Measurements from ENCODE around the gene MDN1.

Gene MDN1

GRCh38 chr6:89716532-89716931 lies 103.1 kb downstream of the MDN1 start:
- no peak for DNase-seq (ENCODE audit: low read depth)
- TF ChIP-seq, protein P1, sequence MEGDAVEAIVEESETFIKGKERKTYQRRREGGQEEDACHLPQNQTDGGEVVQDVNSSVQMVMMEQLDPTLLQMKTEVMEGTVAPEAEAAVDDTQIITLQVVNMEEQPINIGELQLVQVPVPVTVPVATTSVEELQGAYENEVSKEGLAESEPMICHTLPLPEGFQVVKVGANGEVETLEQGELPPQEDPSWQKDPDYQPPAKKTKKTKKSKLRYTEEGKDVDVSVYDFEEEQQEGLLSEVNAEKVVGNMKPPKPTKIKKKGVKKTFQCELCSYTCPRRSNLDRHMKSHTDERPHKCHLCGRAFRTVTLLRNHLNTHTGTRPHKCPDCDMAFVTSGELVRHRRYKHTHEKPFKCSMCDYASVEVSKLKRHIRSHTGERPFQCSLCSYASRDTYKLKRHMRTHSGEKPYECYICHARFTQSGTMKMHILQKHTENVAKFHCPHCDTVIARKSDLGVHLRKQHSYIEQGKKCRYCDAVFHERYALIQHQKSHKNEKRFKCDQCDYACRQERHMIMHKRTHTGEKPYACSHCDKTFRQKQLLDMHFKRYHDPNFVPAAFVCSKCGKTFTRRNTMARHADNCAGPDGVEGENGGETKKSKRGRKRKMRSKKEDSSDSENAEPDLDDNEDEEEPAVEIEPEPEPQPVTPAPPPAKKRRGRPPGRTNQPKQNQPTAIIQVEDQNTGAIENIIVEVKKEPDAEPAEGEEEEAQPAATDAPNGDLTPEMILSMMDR (conservative IDR thresholded peaks at IDR 0.05; ENCODE audit: low read length), result no peak
- no peak overlapping the region for H3K4me3 ChIP-seq (ENCODE audit: low read length)

DNA sequence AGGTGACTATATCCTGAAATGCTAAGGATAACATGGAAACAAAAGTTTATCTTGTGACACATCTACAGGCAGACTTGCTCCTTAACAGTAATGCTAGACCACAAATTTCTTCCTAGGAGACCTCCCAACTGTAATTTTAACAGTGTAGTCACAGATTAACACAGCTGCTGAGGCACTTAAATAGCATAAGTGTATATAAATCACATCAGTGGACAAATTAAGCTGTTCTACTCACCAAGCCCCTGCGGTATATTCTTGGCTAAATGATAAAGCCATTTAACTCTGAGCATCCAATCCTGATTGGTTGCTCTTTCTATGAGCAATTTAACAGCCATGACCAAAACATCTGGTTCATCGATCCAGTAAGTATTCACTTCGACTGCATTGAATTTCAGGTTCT lies 107.8 kb downstream of the MDN1 start:
- no peak overlapping the region for H3K4me3 ChIP-seq (ENCODE audit: low read length)
- no peak for DNase-seq (ENCODE audit: low read depth)
- TF ChIP-seq, protein P1 (conservative IDR thresholded peaks at IDR 0.05; ENCODE audit: low read length), result no peak

- DNase-seq (ENCODE audit: low read depth), result no peak
- H3K4me3 ChIP-seq (ENCODE audit: low read length), result no peak overlapping the region
- TF ChIP-seq, protein P1 (conservative IDR thresholded peaks at IDR 0.05; ENCODE audit: low read length), result no peak
Observed at GRCh38 chr6:89708316-89708715, 111.3 kb downstream of the MDN1 start.

- TF ChIP-seq, protein P1 (conservative IDR thresholded peaks at IDR 0.05; ENCODE audit: low read length), result no peak
- no peak for DNase-seq (ENCODE audit: low read depth)
- H3K4me3 ChIP-seq (ENCODE audit: low read length), result no peak overlapping the region
Observed at GRCh38 chr6:89707766-89708165, 111.8 kb downstream of the MDN1 start.

GRCh38 chr6:89706121-89706520 lies 113.5 kb downstream of the MDN1 start:
- no peak overlapping the region for H3K4me3 ChIP-seq (ENCODE audit: low read length)
- DNase-seq (ENCODE audit: low read depth), result no peak
- TF ChIP-seq, protein P1 (conservative IDR thresholded peaks at IDR 0.05; ENCODE audit: low read length), result no peak

GRCh38 chr6:89703292-89703691 lies 116.3 kb downstream of the MDN1 start:
- TF ChIP-seq, protein P1 (conservative IDR thresholded peaks at IDR 0.05; ENCODE audit: low read length), result no peak
- no peak for DNase-seq (ENCODE audit: low read depth)

GRCh38 chr6:89702349-89702748 lies 117.2 kb downstream of the MDN1 start:
- TF ChIP-seq, protein P1 (conservative IDR thresholded peaks at IDR 0.05; ENCODE audit: low read length), result no peak
- no peak overlapping the region for H3K4me3 ChIP-seq (ENCODE audit: low read length)
- no peak for DNase-seq (ENCODE audit: low read depth)

More at GRCh38 chr6:89703292-89703691, 116.3 kb downstream of the MDN1 start:
- H3K4me3 ChIP-seq (ENCODE audit: low read length), result no peak overlapping the region
